GM12874 (cell line): ENCODE results near the gene HOXB2.

Experiments
- TF ChIP-seq, protein P1 (sequence below): IDR thresholded peaks from 2 replicates; pipeline ENCODE4 v1.5.1; 2011; ENCODE audit warnings: low read depth, mild to moderate bottlenecking, control low read depth, low read length, moderate library complexity; ENCODE audit not compliant: insufficient read depth

HOXB2 gene

DNA sequence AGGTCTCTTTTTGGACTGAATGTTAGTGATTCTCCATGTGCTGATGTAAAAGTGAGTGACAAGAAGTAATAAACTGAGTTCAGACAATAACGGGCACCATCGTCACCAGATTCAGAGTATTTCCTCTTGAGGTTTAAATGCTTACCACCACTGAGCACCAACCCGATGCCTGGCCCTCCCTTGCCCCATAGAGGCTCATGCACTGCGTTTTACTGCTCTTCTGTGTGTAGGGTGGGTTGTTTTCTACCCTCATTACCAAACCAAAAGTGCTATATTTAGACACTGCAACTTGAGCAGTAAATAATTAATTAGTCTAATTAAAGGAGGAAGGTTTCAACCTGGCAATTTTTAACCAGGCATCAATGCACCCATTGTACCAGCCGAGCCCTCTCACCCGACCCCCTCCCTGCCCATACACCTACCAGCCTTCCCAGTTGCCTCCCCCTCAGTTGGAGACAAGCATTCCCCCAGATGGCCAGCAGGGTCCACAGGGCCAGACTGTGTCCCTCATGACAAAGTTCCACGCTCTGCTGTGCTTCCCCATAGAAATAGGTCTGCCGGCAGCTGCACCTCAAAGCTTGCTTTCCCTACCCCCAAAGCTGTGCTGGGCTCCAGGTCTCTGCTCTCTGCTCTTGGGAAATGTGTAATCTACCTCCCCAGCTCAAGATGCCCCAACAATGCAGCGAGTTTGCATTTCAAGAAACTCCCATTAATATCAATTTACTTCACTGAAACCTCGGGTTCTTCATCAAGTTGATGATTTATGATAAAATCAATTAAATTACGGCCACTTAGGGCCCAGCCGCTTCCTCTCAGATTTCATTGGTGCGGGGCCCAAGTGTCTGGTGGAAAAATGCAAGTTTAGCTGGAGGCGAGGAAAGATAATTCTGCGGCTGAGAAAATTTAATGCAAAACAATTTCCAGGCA is 17.2 kb upstream of the HOXB2 start:
- TF ChIP-seq, protein P1, sequence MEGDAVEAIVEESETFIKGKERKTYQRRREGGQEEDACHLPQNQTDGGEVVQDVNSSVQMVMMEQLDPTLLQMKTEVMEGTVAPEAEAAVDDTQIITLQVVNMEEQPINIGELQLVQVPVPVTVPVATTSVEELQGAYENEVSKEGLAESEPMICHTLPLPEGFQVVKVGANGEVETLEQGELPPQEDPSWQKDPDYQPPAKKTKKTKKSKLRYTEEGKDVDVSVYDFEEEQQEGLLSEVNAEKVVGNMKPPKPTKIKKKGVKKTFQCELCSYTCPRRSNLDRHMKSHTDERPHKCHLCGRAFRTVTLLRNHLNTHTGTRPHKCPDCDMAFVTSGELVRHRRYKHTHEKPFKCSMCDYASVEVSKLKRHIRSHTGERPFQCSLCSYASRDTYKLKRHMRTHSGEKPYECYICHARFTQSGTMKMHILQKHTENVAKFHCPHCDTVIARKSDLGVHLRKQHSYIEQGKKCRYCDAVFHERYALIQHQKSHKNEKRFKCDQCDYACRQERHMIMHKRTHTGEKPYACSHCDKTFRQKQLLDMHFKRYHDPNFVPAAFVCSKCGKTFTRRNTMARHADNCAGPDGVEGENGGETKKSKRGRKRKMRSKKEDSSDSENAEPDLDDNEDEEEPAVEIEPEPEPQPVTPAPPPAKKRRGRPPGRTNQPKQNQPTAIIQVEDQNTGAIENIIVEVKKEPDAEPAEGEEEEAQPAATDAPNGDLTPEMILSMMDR = peak; percentile 65

DNA sequence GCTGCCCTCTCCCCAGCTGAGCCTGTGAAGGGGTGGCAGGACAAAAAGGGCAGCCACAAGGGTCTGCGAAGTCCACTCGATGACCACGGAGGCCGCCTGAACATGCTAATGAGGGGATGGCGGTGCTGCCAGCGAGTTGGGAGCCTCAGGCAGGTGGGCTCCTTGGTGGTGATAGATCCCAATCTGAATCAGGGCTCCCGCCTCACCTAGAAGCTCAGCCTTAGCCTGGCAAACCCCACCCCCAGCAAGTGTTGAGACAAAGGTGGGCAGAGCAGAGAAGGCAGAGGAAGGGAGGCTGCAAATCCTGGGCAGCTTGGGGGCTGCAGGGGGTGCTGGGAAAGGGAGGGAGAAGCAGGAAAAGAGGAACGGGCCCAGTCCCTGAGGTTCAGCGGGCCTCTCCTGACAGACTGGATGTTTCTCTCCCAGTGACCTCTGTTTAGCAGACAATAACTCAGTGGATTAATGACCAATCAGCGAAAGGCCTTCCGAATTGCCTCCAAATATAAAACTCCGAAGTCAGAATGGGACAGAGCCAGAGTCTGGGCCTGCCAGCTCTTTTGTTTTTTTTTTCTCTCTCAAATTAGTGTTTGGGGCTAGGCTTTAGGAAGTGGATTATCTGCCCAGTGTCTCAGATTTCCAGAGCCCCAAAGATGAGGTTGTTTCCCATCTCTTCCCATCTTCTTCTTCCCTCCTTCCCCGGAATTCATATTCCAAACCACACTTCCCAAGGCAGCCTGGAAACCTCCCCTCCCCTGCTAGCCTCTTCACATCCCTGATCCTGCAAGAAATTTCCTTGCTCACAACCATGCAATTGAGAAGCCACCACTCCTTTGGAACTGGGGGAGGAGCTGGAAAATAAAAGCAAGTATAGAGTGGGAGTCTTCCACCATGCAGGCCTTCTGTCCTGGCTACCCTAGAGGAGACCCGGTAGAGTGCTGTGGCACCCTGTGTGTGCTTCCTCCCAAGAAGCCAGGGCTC is 15.2 kb upstream of the HOXB2 start:
- TF ChIP-seq, protein P1 = no peak

DNA sequence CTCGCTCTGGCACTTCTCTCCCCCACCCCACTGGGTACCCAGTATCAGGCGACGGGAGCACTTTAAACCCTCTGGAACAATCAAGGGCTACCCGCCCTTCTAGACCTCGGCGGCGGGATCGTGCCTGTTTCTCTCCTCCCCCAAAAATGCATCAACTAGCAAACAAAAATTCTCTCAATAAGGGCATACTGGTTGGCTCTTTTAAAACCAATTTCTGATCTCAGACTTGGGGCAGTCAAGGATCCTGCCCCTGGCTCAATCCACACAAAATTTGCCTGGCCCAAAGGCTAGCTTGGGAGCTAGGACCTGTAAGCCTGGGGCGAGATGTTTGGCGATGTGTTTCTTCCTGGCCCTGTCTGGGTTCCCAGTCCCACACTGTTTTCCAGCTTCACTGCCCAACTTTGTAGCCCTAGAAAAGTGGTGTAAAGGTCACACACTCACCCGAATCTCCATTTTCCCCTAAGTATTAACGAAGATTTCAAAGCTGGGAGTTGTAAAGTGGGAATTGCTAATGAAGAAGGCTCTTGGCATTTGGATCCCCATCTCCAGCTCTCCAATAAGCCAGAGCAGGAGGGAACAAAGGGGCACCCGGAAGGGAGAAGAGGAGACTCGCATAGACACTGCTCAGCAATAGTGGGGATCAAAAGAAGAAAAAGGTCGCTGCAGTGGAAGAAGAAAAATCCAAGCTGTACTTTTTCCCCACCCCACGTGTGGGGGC is 14.4 kb upstream of the HOXB2 start:
- TF ChIP-seq, protein P1 = no peak

DNA sequence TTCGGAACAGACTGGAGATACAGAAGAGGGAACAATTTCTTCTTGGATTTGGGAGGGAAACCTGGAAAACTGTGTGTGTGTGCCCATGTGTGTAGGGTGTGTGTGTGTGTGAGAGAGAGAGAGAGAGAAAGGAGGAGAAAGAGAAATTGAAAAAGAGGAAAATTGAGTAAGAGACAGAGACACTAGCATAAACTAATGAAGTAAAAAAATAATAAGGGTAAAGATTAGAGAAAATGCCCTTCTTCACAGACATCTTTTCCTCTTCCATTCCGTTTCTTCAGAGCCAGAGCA is 13.9 kb upstream of the HOXB2 start:
- TF ChIP-seq, protein P1 = no peak

DNA sequence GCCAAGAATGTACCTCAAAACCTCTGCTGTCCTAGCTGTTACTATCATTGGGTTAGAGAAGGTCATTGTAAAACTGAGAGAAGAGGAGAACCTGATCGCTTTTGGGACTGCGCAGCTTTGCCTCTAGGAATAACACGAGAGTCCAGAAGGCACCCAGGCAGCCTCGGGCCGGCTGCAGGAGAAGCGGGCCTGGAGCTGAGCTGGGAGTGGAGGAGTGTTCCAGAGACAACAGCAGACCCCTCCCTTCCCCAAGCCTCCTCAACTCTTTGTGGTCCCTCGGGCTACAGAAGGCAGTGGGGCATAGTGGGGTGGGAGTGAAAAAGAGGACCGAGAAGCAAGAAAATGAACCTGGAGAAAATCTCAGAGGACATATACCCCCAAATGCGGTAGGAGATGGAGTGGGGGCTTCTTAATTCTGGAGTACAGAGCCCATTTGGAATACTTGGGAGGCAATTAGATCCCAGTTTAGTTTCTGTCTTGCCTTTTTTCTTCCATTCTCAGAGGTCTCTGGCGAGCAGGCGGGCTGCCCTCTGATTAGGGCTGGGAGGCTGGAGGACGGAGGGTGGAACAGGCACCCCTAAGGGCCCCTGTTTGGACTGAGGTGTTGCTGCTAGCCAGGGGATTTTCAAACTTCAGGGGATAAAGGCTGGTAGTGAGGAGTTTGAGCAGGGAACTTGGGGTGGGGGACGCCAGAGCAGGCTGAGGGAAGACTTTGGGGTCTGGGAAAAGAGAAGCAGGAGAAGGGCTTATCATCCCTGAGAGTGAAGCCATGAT is 13.3 kb upstream of the HOXB2 start:
- TF ChIP-seq, protein P1 = no peak

DNA sequence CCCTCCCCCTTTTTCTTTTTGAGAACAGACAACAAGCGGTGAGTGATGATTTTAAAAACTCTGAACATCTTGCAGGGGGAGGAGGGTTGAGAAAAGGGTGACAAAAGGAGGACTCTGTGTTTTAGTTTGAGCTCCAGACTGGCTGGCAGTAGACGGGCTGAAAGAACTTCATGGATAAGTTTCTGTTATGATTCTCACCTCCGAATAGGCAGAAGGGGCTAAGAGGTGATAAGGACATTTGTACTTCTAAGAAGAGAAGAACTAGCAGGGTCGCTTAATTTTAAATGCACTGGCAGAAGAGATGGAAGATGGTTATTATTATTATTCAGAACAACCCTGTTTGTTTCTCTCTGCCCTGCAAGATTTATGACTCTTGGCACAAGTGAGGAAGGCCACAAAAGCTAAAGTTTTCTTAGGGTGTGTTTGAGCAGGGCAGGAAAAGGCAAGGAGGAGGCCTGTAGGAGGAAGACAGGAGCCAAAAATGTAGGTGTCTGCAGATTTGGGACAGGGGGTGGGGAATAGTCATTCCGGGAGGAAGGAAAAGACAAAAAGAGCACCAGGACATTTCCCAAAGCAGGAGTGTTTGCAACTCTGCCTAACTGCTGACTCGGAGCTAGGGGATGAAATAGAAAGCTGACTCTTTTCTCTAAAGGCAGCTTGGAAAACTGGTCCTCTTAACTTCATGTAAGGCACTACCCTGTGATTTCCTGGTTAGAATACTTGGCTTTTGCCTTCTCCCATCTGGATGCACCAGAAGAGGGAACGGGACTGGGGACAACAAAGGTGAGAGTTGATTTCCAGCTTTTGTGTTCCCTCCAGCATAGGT is 11.9 kb upstream of the HOXB2 start:
- TF ChIP-seq, protein P1 = no peak
